ENCODE results near the gene LTA. TPM values are rescaled to one million over a fixed set of nuclear protein-coding genes. Genes with fewer than 3 reads are reported as not detected.

The LTA gene
- polyA plus RNA-seq, 1 donor from 2014 or later: not detected

- H2AFZ ChIP-seq (ENCODE audit: low read depth, low read length): no peak overlapping the region
- H3F3A ChIP-seq (ENCODE audit: insufficient read depth, low read length, poor library complexity, severe bottlenecking): peaks cover 3% of the 10 kb centered on the region
- no peaks in the 10 kb centered on the region for H3K9me3 ChIP-seq (ENCODE audit: low read length)
- no peak overlapping the region for H3K27ac ChIP-seq (ENCODE audit: low read length)
- peaks cover 4% of the 10 kb centered on the region for H3K79me2 ChIP-seq (replicated peaks; ENCODE audit: insufficient read depth, low read length)
- TF ChIP-seq, protein P1, sequence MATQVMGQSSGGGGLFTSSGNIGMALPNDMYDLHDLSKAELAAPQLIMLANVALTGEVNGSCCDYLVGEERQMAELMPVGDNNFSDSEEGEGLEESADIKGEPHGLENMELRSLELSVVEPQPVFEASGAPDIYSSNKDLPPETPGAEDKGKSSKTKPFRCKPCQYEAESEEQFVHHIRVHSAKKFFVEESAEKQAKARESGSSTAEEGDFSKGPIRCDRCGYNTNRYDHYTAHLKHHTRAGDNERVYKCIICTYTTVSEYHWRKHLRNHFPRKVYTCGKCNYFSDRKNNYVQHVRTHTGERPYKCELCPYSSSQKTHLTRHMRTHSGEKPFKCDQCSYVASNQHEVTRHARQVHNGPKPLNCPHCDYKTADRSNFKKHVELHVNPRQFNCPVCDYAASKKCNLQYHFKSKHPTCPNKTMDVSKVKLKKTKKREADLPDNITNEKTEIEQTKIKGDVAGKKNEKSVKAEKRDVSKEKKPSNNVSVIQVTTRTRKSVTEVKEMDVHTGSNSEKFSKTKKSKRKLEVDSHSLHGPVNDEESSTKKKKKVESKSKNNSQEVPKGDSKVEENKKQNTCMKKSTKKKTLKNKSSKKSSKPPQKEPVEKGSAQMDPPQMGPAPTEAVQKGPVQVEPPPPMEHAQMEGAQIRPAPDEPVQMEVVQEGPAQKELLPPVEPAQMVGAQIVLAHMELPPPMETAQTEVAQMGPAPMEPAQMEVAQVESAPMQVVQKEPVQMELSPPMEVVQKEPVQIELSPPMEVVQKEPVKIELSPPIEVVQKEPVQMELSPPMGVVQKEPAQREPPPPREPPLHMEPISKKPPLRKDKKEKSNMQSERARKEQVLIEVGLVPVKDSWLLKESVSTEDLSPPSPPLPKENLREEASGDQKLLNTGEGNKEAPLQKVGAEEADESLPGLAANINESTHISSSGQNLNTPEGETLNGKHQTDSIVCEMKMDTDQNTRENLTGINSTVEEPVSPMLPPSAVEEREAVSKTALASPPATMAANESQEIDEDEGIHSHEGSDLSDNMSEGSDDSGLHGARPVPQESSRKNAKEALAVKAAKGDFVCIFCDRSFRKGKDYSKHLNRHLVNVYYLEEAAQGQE (IDR thresholded peaks at IDR 0.05; ENCODE audit: borderline replicate concordance): no peak
- H3K4me2 ChIP-seq (ENCODE audit: low read length): no peak overlapping the region
- H3K9me2 ChIP-seq (ENCODE audit: insufficient read depth, low read length): no peaks in the 10 kb centered on the region
- H3K36me3 ChIP-seq (ENCODE audit: insufficient read depth, low read length): no peaks in the 10 kb centered on the region
- H3K27me3 ChIP-seq (ENCODE audit: insufficient read depth, low read depth, low read length): no peaks in the 10 kb centered on the region
- H4K20me1 ChIP-seq (ENCODE audit: insufficient read depth): peaks cover 12% of the 10 kb centered on the region
- H3K4me3 ChIP-seq (ENCODE audit: low read length): no peak overlapping the region
- no peak overlapping the region for H3K9ac ChIP-seq (ENCODE audit: low read length)
These were observed 41.4 kb upstream of the LTA start for GRCh38 chr6:31530659-31531058.

DNA sequence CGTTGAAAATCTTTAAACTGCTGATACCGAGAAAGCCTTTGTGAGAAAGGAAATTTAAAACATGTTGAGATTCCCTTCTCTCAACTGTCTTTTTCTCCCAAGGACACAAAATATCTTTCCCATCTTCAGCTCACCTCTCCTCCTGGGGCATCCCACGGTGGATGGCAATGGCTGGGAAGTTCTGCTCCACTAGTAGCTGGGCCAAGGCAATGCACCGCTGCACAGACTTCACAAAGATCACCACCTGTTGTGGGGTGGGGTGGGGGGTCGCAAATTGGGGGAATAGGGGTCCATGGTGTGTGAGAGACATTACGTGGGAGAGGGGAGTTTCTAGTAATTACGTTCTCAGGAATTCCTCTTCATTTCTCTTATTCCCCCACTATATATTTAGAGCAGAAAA, 40.9 kb upstream of the LTA start:
- Histone ChIP-seq H3K4me2 (ENCODE audit: low read length) (no peak overlapping the region), H3K9me3 (ENCODE audit: low read length) (no peaks in the 10 kb centered on the region), H3F3A (ENCODE audit: insufficient read depth, low read length, poor library complexity, severe bottlenecking) (peaks cover 3% of the 10 kb centered on the region), H4K20me1 (ENCODE audit: insufficient read depth) (peaks cover 16% of the 10 kb centered on the region), H3K27me3 (ENCODE audit: insufficient read depth, low read depth, low read length) (no peaks in the 10 kb centered on the region), H2AFZ (ENCODE audit: low read depth, low read length) (no peak overlapping the region), H3K79me2 (replicated peaks; ENCODE audit: insufficient read depth, low read length) (peaks cover 4% of the 10 kb centered on the region), H3K9me2 (ENCODE audit: insufficient read depth, low read length) (no peaks in the 10 kb centered on the region), H3K27ac (ENCODE audit: low read length) (no peak overlapping the region), H3K4me3 (ENCODE audit: low read length) (no peak overlapping the region), H3K36me3 (ENCODE audit: insufficient read depth, low read length) (no peaks in the 10 kb centered on the region), H3K9ac (ENCODE audit: low read length) (no peak overlapping the region)
- TF ChIP-seq EP300 (conservative IDR thresholded peaks at IDR 0.05; ENCODE audit: poor library complexity, severe bottlenecking): no peak
- no peak for TF ChIP-seq POLR2AphosphoS5 (IDR thresholded peaks at IDR 0.05)
- no peak for TF ChIP-seq CTCF (IDR thresholded peaks at IDR 0.05; ENCODE audit: poor library complexity, severe bottlenecking)
- TF ChIP-seq, protein P1 (IDR thresholded peaks at IDR 0.05; ENCODE audit: borderline replicate concordance): no peak
- no peak for TF ChIP-seq EZH2 (IDR thresholded peaks at IDR 0.05; ENCODE audit: borderline replicate concordance, insufficient read depth, low read length, poor library complexity, severe bottlenecking)
- no peak for TF ChIP-seq TAF1 (IDR thresholded peaks at IDR 0.05; ENCODE audit: low read depth)
- TF ChIP-seq MXI1 (conservative IDR thresholded peaks at IDR 0.05; ENCODE audit: poor library complexity, severe bottlenecking): no peak

All from neural cell (in vitro differentiated cells).